ENCODE data around the gene DNAJC17.
A peak's percentile ranks its signal among the peaks of the same experiment; 100 is the strongest.

Gene DNAJC17

GRCh38 chr15:40789119-40789518 is 18.2 kb downstream of the DNAJC17 start:
- DNase-seq = no peak

GRCh38 chr15:40787991-40788390 is 19.3 kb downstream of the DNAJC17 start:
- DNase-seq = no peak

- DNase-seq = no peak
Measured at GRCh38 chr15:40787344-40787841, 19.9 kb downstream of the DNAJC17 start.

- DNase-seq = no peak
Measured at GRCh38 chr15:40785814-40786213, 21.5 kb downstream of the DNAJC17 start.

- no peak for DNase-seq
Measured at GRCh38 chr15:40785164-40785563, 22.1 kb downstream of the DNAJC17 start.

- peak; percentile 48 for DNase-seq
Measured at GRCh38 chr15:40782609-40783227, 24.6 kb downstream of the DNAJC17 start.

GRCh38 chr15:40776537-40777141 is 30.6 kb downstream of the DNAJC17 start:
- DNase-seq = no peak

GRCh38 chr15:40775740-40776536 is 31.3 kb downstream of the DNAJC17 start:
- DNase-seq = no peak

- no peak for DNase-seq
Measured at GRCh38 chr15:40775007-40775406, 32.3 kb downstream of the DNAJC17 start.

GRCh38 chr15:40773902-40774301 is 33.4 kb downstream of the DNAJC17 start:
- DNase-seq = no peak

GRCh38 chr15:40773496-40773895 is 33.8 kb downstream of the DNAJC17 start:
- no peak for DNase-seq

GRCh38 chr15:40772014-40772413 is 35.3 kb downstream of the DNAJC17 start:
- no peak for DNase-seq

GRCh38 chr15:40771242-40771641 is 36.0 kb downstream of the DNAJC17 start:
- no peak for DNase-seq

GRCh38 chr15:40770147-40770721 is 37.0 kb downstream of the DNAJC17 start:
- peak; percentile 49 for DNase-seq

GRCh38 chr15:40769274-40770146 is 37.8 kb downstream of the DNAJC17 start, which contains the start of gene C15orf62:
Gene C15orf62, plus strand, starts transcription at chr15:40769980. Its CDS starts 516 bp downstream, at chr15:40770496.
- peak; percentile 37 for DNase-seq

GRCh38 chr15:40768521-40769273 is 38.6 kb downstream of the DNAJC17 start:
- no peak for DNase-seq

GRCh38 chr15:40767838-40768500 is 39.3 kb downstream of the DNAJC17 start:
- no peak for DNase-seq

- no peak for DNase-seq
Measured at GRCh38 chr15:40766906-40767837, 40.1 kb downstream of the DNAJC17 start.

GRCh38 chr15:40766194-40766815 is 41.0 kb downstream of the DNAJC17 start:
- peak; percentile 72 for DNase-seq

Measured in retina (tissue), 1 donor.